ENCODE data around the gene FNDC10. TPM values are rescaled to one million over a fixed set of nuclear protein-coding genes. Genes with fewer than 3 reads are reported as not detected.

FNDC10 gene
- total RNA-seq, 1 experiment from 2014 or later = 8.4 TPM

DNA sequence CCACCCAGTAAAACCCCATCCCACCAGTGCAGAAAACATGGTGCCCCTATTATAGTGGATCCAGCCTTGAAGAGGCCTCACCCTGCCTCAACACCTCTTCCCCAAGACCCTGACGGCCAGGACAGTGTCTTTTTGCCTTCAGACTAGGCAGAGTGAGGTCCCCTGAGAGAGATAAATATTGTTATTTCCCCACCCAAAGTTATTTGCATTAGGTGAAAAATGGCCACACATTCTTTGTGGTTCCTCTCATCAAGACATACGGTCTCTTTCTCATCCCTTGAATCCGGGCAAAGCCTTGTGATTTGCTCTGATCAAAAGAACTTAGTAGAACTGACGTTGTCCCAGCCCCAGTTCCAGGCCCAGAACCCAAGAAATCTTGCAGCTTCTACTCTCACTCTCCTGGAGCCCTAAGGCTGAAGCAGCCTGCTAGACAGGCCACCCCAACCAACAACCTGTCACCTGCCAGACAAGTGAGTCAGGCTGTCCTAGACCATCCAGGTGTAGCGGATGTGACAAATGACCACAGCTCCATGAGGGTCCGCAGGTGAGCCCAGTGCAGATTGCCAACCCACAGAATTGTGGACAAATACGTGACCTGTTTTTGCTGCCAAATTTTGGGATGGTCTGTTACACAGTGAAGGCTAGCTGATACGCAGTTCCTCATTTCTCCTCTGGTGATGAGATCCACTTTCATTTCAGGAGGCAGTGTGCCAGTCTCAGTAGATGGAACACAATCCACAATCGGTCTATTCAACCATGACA, 17.2 kb downstream of the FNDC10 start:
- DNase-seq (ENCODE audit: low read depth, low spot score) = no peak
- TF ChIP-seq EZH2 (IDR thresholded peaks at IDR 0.05) (no peak), POLR2A (IDR thresholded peaks at IDR 0.05; ENCODE audit: borderline replicate concordance, extremely low read depth, insufficient read depth, insufficient read length) (no peak), FOSL1 (IDR thresholded peaks at IDR 0.05; ENCODE audit: low read depth) (no peak), EGR1 (IDR thresholded peaks at IDR 0.05; ENCODE audit: low read depth) (no peak), ELF1 (IDR thresholded peaks at IDR 0.05; ENCODE audit: borderline replicate concordance, low read depth) (no peak), POLR2AphosphoS5 (IDR thresholded peaks at IDR 0.05; ENCODE audit: low read depth, low read length) (no peak)
- BruUV-seq (replicated peaks) = no TSS peak
- ChIA-PET CTCF (no interaction called here), POLR2A (no interaction called here), RAD21 (ENCODE audit: low non-redundant PET in 1 of 2, low total read pairs in 2 of 2, uncharacterized antibody in 2 of 2, unreplicated experiment in 2 of 2) (no interaction called here)
- Histone ChIP-seq H2AFZ (ENCODE audit: low read depth, low read length, poor library complexity, severe bottlenecking) (no peak overlapping the region), H3K36me3 (ENCODE audit: control insufficient read depth in 1 of 2, insufficient read depth in 2 of 2, low read length in 2 of 2) (no peaks in the 10 kb centered on the region), H3K9me3 (ENCODE audit: control insufficient read depth in 1 of 2, insufficient read depth in 1 of 2, low read depth in 1 of 2, low read length in 2 of 2) (no peaks in the 10 kb centered on the region), H3K79me2 (ENCODE audit: insufficient read depth, low read length) (no peaks in the 10 kb centered on the region), H3K4me2 (ENCODE audit: low read length) (no peak overlapping the region), H3K4me1 (ENCODE audit: control insufficient read depth in 1 of 2, insufficient read depth in 2 of 2, low read length in 2 of 2) (no peaks in the 10 kb centered on the region), H3K4me3 (replicated peaks in 1 of 2; ENCODE audit: low read depth in 1 of 2, low read length in 2 of 2) (no peak overlapping the region), H3K27ac (ENCODE audit: low read depth, low read length) (no peak overlapping the region), H3K27me3 (ENCODE audit: insufficient read depth, low read length) (no peaks in the 10 kb centered on the region), H4K20me1 (ENCODE audit: insufficient read depth) (no peaks in the 10 kb centered on the region), H3K9ac (ENCODE audit: low read length) (no peak overlapping the region), H3K9me2 (ENCODE audit: insufficient read depth) (no peaks in the 10 kb centered on the region)
- no peak; the same call in 1 of the 2 replicates for ATAC-seq
- intact Hi-C loops (cut with micrococcal nuclease) = no loop called here

- no peak overlapping the region for H3K9ac ChIP-seq (ENCODE audit: low read length)
- peaks cover 7 to 12% of the 10 kb centered on the region in 2 experiments for H3K4me1 ChIP-seq (ENCODE audit: control insufficient read depth in 1 of 2, insufficient read depth in 2 of 2, low read length in 2 of 2)
- H3K4me2 ChIP-seq (ENCODE audit: low read length) = no peak overlapping the region
- no peaks in the 10 kb centered on the region for H3K9me2 ChIP-seq (ENCODE audit: insufficient read depth)
- POLR2A ChIA-PET = no interaction called here
- no peaks in the 10 kb centered on the region; a peak in 1 of 4 replicates for H3K36me3 ChIP-seq (ENCODE audit: control insufficient read depth in 1 of 2, insufficient read depth in 2 of 2, low read length in 2 of 2)
- BruUV-seq (replicated peaks) = no TSS peak
- ATAC-seq = no peak
- H3K79me2 ChIP-seq (ENCODE audit: insufficient read depth, low read length) = peaks cover 9% of the 10 kb centered on the region
- no peak for DNase-seq (ENCODE audit: low read depth, low spot score)
- no peak overlapping the region for H3K4me3 ChIP-seq (replicated peaks in 1 of 2; ENCODE audit: low read depth in 1 of 2, low read length in 2 of 2)
- intact Hi-C loops (cut with micrococcal nuclease) = no loop called here
- H2AFZ ChIP-seq (ENCODE audit: low read depth, low read length, poor library complexity, severe bottlenecking) = no peak overlapping the region
- TF ChIP-seq EZH2phosphoT487 (IDR thresholded peaks at IDR 0.05; ENCODE audit: borderline replicate concordance) = no peak
- TF ChIP-seq ZFX (IDR thresholded peaks at IDR 0.05) = no peak
- TF ChIP-seq ZBTB33 (IDR thresholded peaks at IDR 0.05; ENCODE audit: extremely low read depth, insufficient replicate concordance, low read length) = no peak
- TF ChIP-seq YY1 (IDR thresholded peaks at IDR 0.05; ENCODE audit: extremely low read depth, insufficient replicate concordance, low read depth, low read length) = no peak
- no peak for TF ChIP-seq SP1 (IDR thresholded peaks at IDR 0.05; ENCODE audit: low read depth)
- no peak for TF ChIP-seq POLR2AphosphoS5 (IDR thresholded peaks at IDR 0.05; ENCODE audit: low read depth, low read length)
- TF ChIP-seq, protein P1, sequence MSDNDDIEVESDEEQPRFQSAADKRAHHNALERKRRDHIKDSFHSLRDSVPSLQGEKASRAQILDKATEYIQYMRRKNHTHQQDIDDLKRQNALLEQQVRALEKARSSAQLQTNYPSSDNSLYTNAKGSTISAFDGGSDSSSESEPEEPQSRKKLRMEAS (IDR thresholded peaks at IDR 0.05) = no peak
- no peak for TF ChIP-seq ELF1 (IDR thresholded peaks at IDR 0.05; ENCODE audit: borderline replicate concordance, low read depth)
- TF ChIP-seq RAD21 (IDR thresholded peaks at IDR 0.05; ENCODE audit: low read depth) = no peak
- TF ChIP-seq SIN3A (IDR thresholded peaks at IDR 0.05; ENCODE audit: low read depth) = no peak
- no peak for TF ChIP-seq SRF (IDR thresholded peaks at IDR 0.05; ENCODE audit: low read depth)
- CTCF ChIA-PET = no interaction called here
- RAD21 ChIA-PET (ENCODE audit: low non-redundant PET in 1 of 2, low total read pairs in 2 of 2, uncharacterized antibody in 2 of 2, unreplicated experiment in 2 of 2) = no interaction called here
- no peaks in the 10 kb centered on the region for H3K9me3 ChIP-seq (ENCODE audit: control insufficient read depth in 1 of 2, insufficient read depth in 1 of 2, low read depth in 1 of 2, low read length in 2 of 2)
- H3K27me3 ChIP-seq (ENCODE audit: insufficient read depth, low read length) = no peaks in the 10 kb centered on the region
- no peak overlapping the region for H3K27ac ChIP-seq (ENCODE audit: low read depth, low read length)
- no peaks in the 10 kb centered on the region for H4K20me1 ChIP-seq (ENCODE audit: insufficient read depth)
These were observed 21.5 kb downstream of the FNDC10 start for GRCh38 chr1:1578371-1578940.

All from HCT116 (cell line).